ENCODE data around the gene USP34.
A peak's percentile ranks its signal among the peaks of the same experiment; 100 is the strongest.

Gene USP34, protein sequence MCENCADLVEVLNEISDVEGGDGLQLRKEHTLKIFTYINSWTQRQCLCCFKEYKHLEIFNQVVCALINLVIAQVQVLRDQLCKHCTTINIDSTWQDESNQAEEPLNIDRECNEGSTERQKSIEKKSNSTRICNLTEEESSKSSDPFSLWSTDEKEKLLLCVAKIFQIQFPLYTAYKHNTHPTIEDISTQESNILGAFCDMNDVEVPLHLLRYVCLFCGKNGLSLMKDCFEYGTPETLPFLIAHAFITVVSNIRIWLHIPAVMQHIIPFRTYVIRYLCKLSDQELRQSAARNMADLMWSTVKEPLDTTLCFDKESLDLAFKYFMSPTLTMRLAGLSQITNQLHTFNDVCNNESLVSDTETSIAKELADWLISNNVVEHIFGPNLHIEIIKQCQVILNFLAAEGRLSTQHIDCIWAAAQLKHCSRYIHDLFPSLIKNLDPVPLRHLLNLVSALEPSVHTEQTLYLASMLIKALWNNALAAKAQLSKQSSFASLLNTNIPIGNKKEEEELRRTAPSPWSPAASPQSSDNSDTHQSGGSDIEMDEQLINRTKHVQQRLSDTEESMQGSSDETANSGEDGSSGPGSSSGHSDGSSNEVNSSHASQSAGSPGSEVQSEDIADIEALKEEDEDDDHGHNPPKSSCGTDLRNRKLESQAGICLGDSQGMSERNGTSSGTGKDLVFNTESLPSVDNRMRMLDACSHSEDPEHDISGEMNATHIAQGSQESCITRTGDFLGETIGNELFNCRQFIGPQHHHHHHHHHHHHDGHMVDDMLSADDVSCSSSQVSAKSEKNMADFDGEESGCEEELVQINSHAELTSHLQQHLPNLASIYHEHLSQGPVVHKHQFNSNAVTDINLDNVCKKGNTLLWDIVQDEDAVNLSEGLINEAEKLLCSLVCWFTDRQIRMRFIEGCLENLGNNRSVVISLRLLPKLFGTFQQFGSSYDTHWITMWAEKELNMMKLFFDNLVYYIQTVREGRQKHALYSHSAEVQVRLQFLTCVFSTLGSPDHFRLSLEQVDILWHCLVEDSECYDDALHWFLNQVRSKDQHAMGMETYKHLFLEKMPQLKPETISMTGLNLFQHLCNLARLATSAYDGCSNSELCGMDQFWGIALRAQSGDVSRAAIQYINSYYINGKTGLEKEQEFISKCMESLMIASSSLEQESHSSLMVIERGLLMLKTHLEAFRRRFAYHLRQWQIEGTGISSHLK (N-terminal part only)

DNA sequence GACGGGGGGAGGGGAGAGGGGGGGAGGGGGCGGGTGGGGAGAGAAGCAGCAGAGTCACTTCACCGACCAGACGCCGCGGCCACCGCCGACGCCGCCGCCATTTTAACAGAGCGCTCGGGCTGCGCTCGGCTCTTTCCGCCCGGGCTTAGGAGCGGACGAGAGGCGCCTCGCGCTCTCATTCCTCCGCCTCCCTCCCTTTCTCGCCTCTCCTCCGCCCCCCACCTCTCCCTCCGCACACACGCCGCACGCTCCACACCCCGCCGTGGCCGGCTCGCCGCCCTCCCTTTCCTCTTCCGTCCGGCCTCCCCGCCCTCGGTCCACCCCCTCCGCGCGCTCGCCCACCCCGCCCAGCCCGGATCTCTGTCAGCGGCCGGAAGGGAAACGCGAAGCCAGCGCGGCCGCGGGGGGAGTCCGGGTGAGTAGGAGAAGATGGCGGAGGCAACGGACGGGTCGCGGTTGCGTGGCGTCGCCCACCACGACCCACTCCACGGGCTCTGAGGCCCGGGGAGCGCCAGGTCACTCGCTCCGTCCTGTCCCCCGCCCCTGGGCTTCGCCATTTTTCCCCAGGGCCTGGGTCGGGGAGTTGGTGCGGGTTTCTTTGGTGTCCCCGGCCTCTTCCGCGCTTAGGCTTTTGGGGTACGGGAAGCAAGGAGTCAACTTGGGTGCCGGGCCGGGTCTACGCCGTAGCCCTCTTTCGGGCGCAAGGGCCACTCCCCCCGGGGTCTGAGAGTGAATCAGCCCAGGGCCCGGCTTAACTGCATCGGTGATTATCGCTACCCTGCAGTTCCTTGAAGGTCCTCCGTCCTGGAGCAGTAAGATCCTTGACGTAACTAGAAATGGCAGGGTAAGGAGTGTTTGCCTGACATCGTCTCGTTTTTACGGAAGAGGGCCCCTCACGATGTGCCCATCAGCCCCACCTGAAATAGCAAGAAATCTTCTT, at the start of gene USP34:
Gene USP34, minus strand, starts transcription at position 123 of the 940 bp plus-strand sequence. CDS start 395 bp downstream, outside the sequence.
- TF ChIP-seq YY1 (IDR thresholded peaks at IDR 0.05; ENCODE audit: insufficient read depth, insufficient read length) = peak; percentile 24
- no peak for TF ChIP-seq SUZ12 (IDR thresholded peaks at IDR 0.05; ENCODE audit: extremely low read depth, insufficient read depth, insufficient read length)
- no peak for TF ChIP-seq ZNF274 (IDR thresholded peaks at IDR 0.05; ENCODE audit: low read depth, low read length)
- Histone ChIP-seq H3K4me3 (ENCODE audit: insufficient read length, low read depth) (peak within 1 kb of the TSS; percentile 85), H3K4me1 (ENCODE audit: insufficient read depth, insufficient read length) (peaks cover 5% of the 10 kb centered on the region), H3K9ac (ENCODE audit: insufficient read length, low read depth) (peak within 1 kb of the TSS; percentile 90), H3K36me3 (ENCODE audit: insufficient read depth, insufficient read length, low read length) (peaks cover 14% of the 10 kb centered on the region), H3K9me3 (ENCODE audit: insufficient read depth, low read length) (no peaks in the 10 kb centered on the region), H3K27me3 (ENCODE audit: insufficient read depth, insufficient read length) (no peaks in the 10 kb centered on the region)
- peak; percentile 90 for DNase-seq (ENCODE audit: low read depth, low spot score)

GRCh38 chr2:61520261-61520660, 49.4 kb upstream of the USP34 start:
- Histone ChIP-seq H3K4me3 (ENCODE audit: insufficient read length, low read depth) (no peak overlapping the region), H3K36me3 (ENCODE audit: insufficient read depth, insufficient read length, low read length) (peaks cover 69% of the 10 kb centered on the region), H3K9ac (ENCODE audit: insufficient read length, low read depth) (no peak overlapping the region), H3K27me3 (ENCODE audit: insufficient read depth, insufficient read length) (no peaks in the 10 kb centered on the region), H3K9me3 (ENCODE audit: insufficient read depth, low read length) (no peaks in the 10 kb centered on the region), H3K4me1 (ENCODE audit: insufficient read depth, insufficient read length) (no peaks in the 10 kb centered on the region)
- DNase-seq (ENCODE audit: low read depth, low spot score) = no peak
- no peak for TF ChIP-seq ZNF274 (IDR thresholded peaks at IDR 0.05; ENCODE audit: low read depth, low read length)
- TF ChIP-seq YY1 (IDR thresholded peaks at IDR 0.05; ENCODE audit: insufficient read depth, insufficient read length) = no peak
- TF ChIP-seq SUZ12 (IDR thresholded peaks at IDR 0.05; ENCODE audit: extremely low read depth, insufficient read depth, insufficient read length) = no peak

GRCh38 chr2:61512768-61513398, 42.0 kb upstream of the USP34 start:
- Histone ChIP-seq H3K4me1 (ENCODE audit: insufficient read depth, insufficient read length) (peaks cover 1% of the 10 kb centered on the region), H3K27me3 (ENCODE audit: insufficient read depth, insufficient read length) (no peaks in the 10 kb centered on the region), H3K9me3 (ENCODE audit: insufficient read depth, low read length) (no peaks in the 10 kb centered on the region), H3K9ac (ENCODE audit: insufficient read length, low read depth) (no peak overlapping the region), H3K4me3 (ENCODE audit: insufficient read length, low read depth) (no peak overlapping the region), H3K36me3 (ENCODE audit: insufficient read depth, insufficient read length, low read length) (peaks cover 73% of the 10 kb centered on the region)
- TF ChIP-seq YY1 (IDR thresholded peaks at IDR 0.05; ENCODE audit: insufficient read depth, insufficient read length) (no peak), SUZ12 (IDR thresholded peaks at IDR 0.05; ENCODE audit: extremely low read depth, insufficient read depth, insufficient read length) (no peak), ZNF274 (IDR thresholded peaks at IDR 0.05; ENCODE audit: low read depth, low read length) (no peak)
- no peak for DNase-seq (ENCODE audit: low read depth, low spot score)

- Histone ChIP-seq H3K4me3 (ENCODE audit: insufficient read length, low read depth) (no peak overlapping the region), H3K36me3 (ENCODE audit: insufficient read depth, insufficient read length, low read length) (peaks cover 69% of the 10 kb centered on the region), H3K27me3 (ENCODE audit: insufficient read depth, insufficient read length) (no peaks in the 10 kb centered on the region), H3K9ac (ENCODE audit: insufficient read length, low read depth) (no peak overlapping the region), H3K9me3 (ENCODE audit: insufficient read depth, low read length) (no peaks in the 10 kb centered on the region), H3K4me1 (ENCODE audit: insufficient read depth, insufficient read length) (peaks cover 1% of the 10 kb centered on the region)
- DNase-seq (ENCODE audit: low read depth, low spot score) = no peak
- no peak for TF ChIP-seq ZNF274 (IDR thresholded peaks at IDR 0.05; ENCODE audit: low read depth, low read length)
- no peak for TF ChIP-seq SUZ12 (IDR thresholded peaks at IDR 0.05; ENCODE audit: extremely low read depth, insufficient read depth, insufficient read length)
- no peak for TF ChIP-seq YY1 (IDR thresholded peaks at IDR 0.05; ENCODE audit: insufficient read depth, insufficient read length)
Measured at GRCh38 chr2:61510674-61511671, 40.1 kb upstream of the USP34 start.

- no peak for TF ChIP-seq YY1 (IDR thresholded peaks at IDR 0.05; ENCODE audit: insufficient read depth, insufficient read length)
- no peak for TF ChIP-seq SUZ12 (IDR thresholded peaks at IDR 0.05; ENCODE audit: extremely low read depth, insufficient read depth, insufficient read length)
- TF ChIP-seq ZNF274 (IDR thresholded peaks at IDR 0.05; ENCODE audit: low read depth, low read length) = no peak
- H3K9me3 ChIP-seq (ENCODE audit: insufficient read depth, low read length) = no peaks in the 10 kb centered on the region
- no peak overlapping the region for H3K9ac ChIP-seq (ENCODE audit: insufficient read length, low read depth)
- H3K4me1 ChIP-seq (ENCODE audit: insufficient read depth, insufficient read length) = no peaks in the 10 kb centered on the region
- peaks cover 61% of the 10 kb centered on the region for H3K36me3 ChIP-seq (ENCODE audit: insufficient read depth, insufficient read length, low read length)
- no peak overlapping the region for H3K4me3 ChIP-seq (ENCODE audit: insufficient read length, low read depth)
- no peaks in the 10 kb centered on the region for H3K27me3 ChIP-seq (ENCODE audit: insufficient read depth, insufficient read length)
- DNase-seq (ENCODE audit: low read depth, low spot score) = no peak
Measured at GRCh38 chr2:61504949-61505348, 34.1 kb upstream of the USP34 start.

Measured in NT2/D1 (cell line).